Measurements from ENCODE around the gene ABCC10. TPM values are rescaled to one million over a fixed set of nuclear protein-coding genes. Genes with fewer than 3 reads are reported as not detected.

Gene ABCC10
- total RNA-seq, 1 experiment from 2014 or later: 31.8 TPM

DNA sequence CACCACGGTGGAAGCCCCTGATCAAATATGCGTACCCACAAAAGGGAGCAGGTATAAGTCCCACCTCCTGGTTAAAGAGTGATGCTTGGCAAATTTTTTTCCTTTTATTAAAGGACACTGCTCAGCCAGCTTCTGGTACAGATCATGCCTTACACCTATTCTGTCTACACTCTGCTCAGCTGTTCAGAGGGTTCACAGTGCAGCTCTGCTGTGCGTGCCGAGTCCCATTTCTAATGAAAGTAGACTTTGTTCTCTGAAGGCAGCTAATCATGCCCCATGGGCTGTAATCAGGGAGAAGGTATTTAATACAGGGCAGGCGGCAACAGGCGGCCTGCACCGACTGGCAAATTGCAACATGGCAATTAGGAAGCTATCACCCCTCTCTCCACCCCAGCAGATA lies 66.5 kb downstream of the ABCC10 start:
- no peak overlapping the region for H4K5ac ChIP-seq (ENCODE audit: insufficient read length, low read depth, low read length)
- no peaks in the 10 kb centered on the region for H3K27me3 Mint-ChIP-seq (ENCODE audit: low read depth)
- H3K23ac ChIP-seq (ENCODE audit: insufficient read length, low read depth, low read length): no peak overlapping the region
- H4K91ac ChIP-seq (ENCODE audit: insufficient read length, low read depth, low read length): no peak overlapping the region
- no peak overlapping the region for H2BK12ac ChIP-seq (ENCODE audit: insufficient read length, low read depth, low read length)
- no peak overlapping the region for H2BK5ac ChIP-seq (ENCODE audit: insufficient read length, low read length)
- no peak overlapping the region for H3K9ac ChIP-seq (ENCODE audit: extremely low read depth, insufficient read length, low read length)
- H2AK5ac ChIP-seq (ENCODE audit: insufficient read length, low read length): no peak overlapping the region
- no peak overlapping the region; a peak in 1 of 5 replicates for H3K4me3 Mint-ChIP-seq
- H3K56ac ChIP-seq (ENCODE audit: insufficient read length, low read depth, low read length): no peak overlapping the region
- no peak overlapping the region for H3T11ph ChIP-seq (ENCODE audit: low read length)
- peaks cover 7% of the 10 kb centered on the region for H3K79me1 ChIP-seq (ENCODE audit: insufficient read depth, low read depth, low read length, poor library complexity, severe bottlenecking)
- no peak overlapping the region for H3K27ac ChIP-seq (ENCODE audit: insufficient read length, low read depth, low read length)
- no peak overlapping the region for H2BK120ac ChIP-seq (ENCODE audit: low read depth, low read length, poor library complexity, severe bottlenecking)
- DNase-seq: no peak
- peaks cover 6% of the 10 kb centered on the region; the same call in 1 of the 2 replicates for H3K4me1 ChIP-seq (ENCODE audit: insufficient read depth, low read length)
- no peaks in the 10 kb centered on the region for H3K9me3 Mint-ChIP-seq
- TF ChIP-seq, protein P1, sequence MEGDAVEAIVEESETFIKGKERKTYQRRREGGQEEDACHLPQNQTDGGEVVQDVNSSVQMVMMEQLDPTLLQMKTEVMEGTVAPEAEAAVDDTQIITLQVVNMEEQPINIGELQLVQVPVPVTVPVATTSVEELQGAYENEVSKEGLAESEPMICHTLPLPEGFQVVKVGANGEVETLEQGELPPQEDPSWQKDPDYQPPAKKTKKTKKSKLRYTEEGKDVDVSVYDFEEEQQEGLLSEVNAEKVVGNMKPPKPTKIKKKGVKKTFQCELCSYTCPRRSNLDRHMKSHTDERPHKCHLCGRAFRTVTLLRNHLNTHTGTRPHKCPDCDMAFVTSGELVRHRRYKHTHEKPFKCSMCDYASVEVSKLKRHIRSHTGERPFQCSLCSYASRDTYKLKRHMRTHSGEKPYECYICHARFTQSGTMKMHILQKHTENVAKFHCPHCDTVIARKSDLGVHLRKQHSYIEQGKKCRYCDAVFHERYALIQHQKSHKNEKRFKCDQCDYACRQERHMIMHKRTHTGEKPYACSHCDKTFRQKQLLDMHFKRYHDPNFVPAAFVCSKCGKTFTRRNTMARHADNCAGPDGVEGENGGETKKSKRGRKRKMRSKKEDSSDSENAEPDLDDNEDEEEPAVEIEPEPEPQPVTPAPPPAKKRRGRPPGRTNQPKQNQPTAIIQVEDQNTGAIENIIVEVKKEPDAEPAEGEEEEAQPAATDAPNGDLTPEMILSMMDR (conservative IDR thresholded peaks at IDR 0.05): no peak
- peaks cover 2 to 17% (median 10%) of the 10 kb centered on the region in 3 experiments; a peak in 6 of 7 replicates for H3K36me3 Mint-ChIP-seq (ENCODE audit: insufficient read depth in 1 of 3, low read depth in 3 of 3)
- no peak overlapping the region for H3K4me2 ChIP-seq (ENCODE audit: insufficient read depth, insufficient read length, low read length)
- no peak overlapping the region for H3K18ac ChIP-seq (ENCODE audit: insufficient read length, low read depth, low read length)
- peak overlapping the region in 1 of 3 experiments; percentile 80; a peak in 2 of 7 replicates for H3K27ac Mint-ChIP-seq
- H3K79me2 ChIP-seq (ENCODE audit: insufficient read depth, low read length): no peaks in the 10 kb centered on the region; the same call in 1 of the 2 replicates
- H2BK15ac ChIP-seq (ENCODE audit: low read depth, low read length): no peak overlapping the region
- H3K23me2 ChIP-seq (ENCODE audit: insufficient read length, low read depth, low read length, poor library complexity, severe bottlenecking): no peaks in the 10 kb centered on the region
- no peaks in the 10 kb centered on the region for H3K9me3 ChIP-seq (ENCODE audit: control insufficient read depth, low read depth, low read length)
- H3K4me1 Mint-ChIP-seq: peaks cover 30 to 35% of the 10 kb centered on the region in 2 experiments
- no peaks in the 10 kb centered on the region for H3K27me3 ChIP-seq (ENCODE audit: insufficient read depth, low read length)
- H2AFZ ChIP-seq (ENCODE audit: low read length): no peak overlapping the region
- H3K4ac ChIP-seq (ENCODE audit: low read depth, low read length): no peak overlapping the region
- H4K20me1 ChIP-seq (ENCODE audit: control insufficient read depth, insufficient read depth, insufficient read length): peaks cover 2% of the 10 kb centered on the region
- no CpG with 5 or more reads among the region's 7 CpGs for WGBS (ENCODE audit: extremely low coverage, insufficient read length, low lambda C conversion rate)
- no peak overlapping the region for H4K8ac ChIP-seq (replicated peaks; ENCODE audit: insufficient read length, low read depth, low read length)
- no peak overlapping the region for H3K14ac ChIP-seq (ENCODE audit: insufficient read depth, low read length)
- H2BK20ac ChIP-seq (ENCODE audit: low read depth, low read length, poor library complexity, severe bottlenecking): no peak overlapping the region
